Stomach (tissue), 9 donors: ENCODE data around the gene LRRC27. TPM values are rescaled to one million over a fixed set of nuclear protein-coding genes. Genes with fewer than 3 reads are reported as not detected.
A peak's percentile ranks its signal among the peaks of the same experiment; 100 is the strongest.

Source experiments
- DNase-seq, 2 donors: peaks; one replicate each; pipeline versions ENCODE4 v3.0.0 to v3.0.0-alpha.2; 2013 to 2019
- H3K27ac ChIP-seq, 5 donors: fragments of 200-600 bp in 4 of 5; sonication (generic) in 4 of 5; one replicate each; pipeline ENCODE4 v1.5.1; 2013 to 2019; ENCODE audit warnings: mild to moderate bottlenecking in 1 of 5, moderate library complexity in 1 of 5
- H3K27me3 ChIP-seq, 3 donors: fragments of 200-600 bp; sonication (generic); one replicate each; pipeline ENCODE4 v1.5.1; 2017 to 2019; ENCODE audit warnings: mixed run types in 1 of 3
- H3K36me3 ChIP-seq, 4 donors: fragments of 200-600 bp; sonication (generic); 1 replicate in 3 of 4; 2 replicates in 1 of 4; pipeline ENCODE4 v1.5.1; 2016 to 2019
- H3K4me1 ChIP-seq, 4 donors: fragments of 200-600 bp; sonication (generic); one replicate each; pipeline ENCODE4 v1.5.1; 2016 to 2019
- H3K4me3 ChIP-seq, 4 donors: fragments of 200-600 bp; sonication (generic) in 3 of 4; one replicate each; pipeline ENCODE4 v1.5.1; 2016 to 2019; ENCODE audit warnings: mild to moderate bottlenecking in 1 of 4
- H3K9me3 ChIP-seq, 4 donors: fragments of 200-600 bp; sonication (generic); one replicate each; pipeline ENCODE4 v1.5.1; 2016 to 2019
- CTCF ChIP-seq, 7 experiments: fragments of 450-650 bp in 4 of 7; fragments of 200-600 bp in 3 of 7; sonication (generic) in 3 of 7; IDR thresholded peaks; one replicate each; pipeline ENCODE4 v1.5.1; 2016 to 2019; ENCODE audit warnings: antibody characterized with exemption in 7 of 7, control low read depth in 2 of 7, mild to moderate bottlenecking in 1 of 7
- EP300 ChIP-seq: sonication (generic); formaldehyde crosslinking; IDR thresholded peaks from one replicate; pipeline ENCODE4 v1.6.1; 2017; ENCODE audit warnings: antibody characterized with exemption
- POLR2A ChIP-seq, 4 donors: fragments of 450-650 bp; IDR thresholded peaks; one replicate each; pipeline ENCODE4 v1.6.1; 2016; ENCODE audit warnings: antibody characterized with exemption in 4 of 4, control low read depth in 2 of 4, mild to moderate bottlenecking in 1 of 4, moderate library complexity in 1 of 4
- POLR2AphosphoS5 ChIP-seq, 3 donors: sonication (generic); formaldehyde crosslinking; IDR thresholded peaks; one replicate each; pipeline ENCODE4 v1.6.1; 2016; ENCODE audit warnings: antibody characterized with exemption in 3 of 3
- WGBS, 5 donors: extraction: QIAGEN DNeasy Blood & Tissue Kit in 3 of 5; methylation state at CpG; one replicate each; pipeline versions ENCODE4 v1.1.5 to v1.1.7; 2013 to 2018; 5-methylcytosine and 5-hydroxymethylcytosine counted together
- intact Hi-C: fragments of 100-400 bp; cut with DNase I; formaldehyde crosslinking; loops from one replicate; pipeline ENCODE4 v1.15.1; 2023; ENCODE audit warnings: low total_unique reads
- polyA plus RNA-seq, 3 donors: library from polyadenylated mRNA; stranded (reverse); fragments of 200-250 nt; gene quantifications; one replicate each; pipeline ENCODE4 v1.2.3, GENCODE V29; 2013
- total RNA-seq, 5 donors: library from RNA; depleted of rRNA; stranded (reverse); fragments of >200 nt; gene quantifications; one replicate each; pipeline versions ENCODE4 v1.1.0 to v1.2.3, GENCODE V29; 2014 to 2016
- donor health status: healthy with polysubstance abuse.
- donor health status: Bipolar disorder and iron deficiency.
- donor health status: healthy.

Gene LRRC27
- total and polyA plus RNA-seq, 8 donors: 4.2 to 31.3 (median 11.1) TPM

GRCh38 chr10:132359305-132360040, 27.5 kb downstream of the LRRC27 start:
- intact Hi-C loops: no loop called here
- Histone ChIP-seq H3K27me3 (no peaks in the 10 kb centered on the region), H3K4me3 (no peak overlapping the region), H3K27ac (no peak overlapping the region), H3K9me3 (no peaks in the 10 kb centered on the region), H3K4me1 (no peaks in the 10 kb centered on the region), H3K36me3 (peaks cover 0 to 58% (median 43%) of the 10 kb centered on the region in 4 donors)
- DNase-seq: no peak
- WGBS, 5 donors: 61 to 92% (median 82%) methylated on average over 15 to 21 of the region's 21 CpGs
- TF ChIP-seq CTCF (IDR thresholded peaks at IDR 0.05): no peak
- no peak for TF ChIP-seq POLR2A (IDR thresholded peaks at IDR 0.05)
- no peak for TF ChIP-seq EP300

GRCh38 chr10:132360766-132361447, 28.9 kb downstream of the LRRC27 start:
- peaks cover 0 to 60% (median 45%) of the 10 kb centered on the region in 4 donors for H3K36me3 ChIP-seq
- WGBS, 5 donors: 75 to 79% (median 76%) methylated on average over 11 to 22 of the region's 22 CpGs
- H3K27ac ChIP-seq: no peak overlapping the region
- H3K27me3 ChIP-seq: no peaks in the 10 kb centered on the region
- no peak for DNase-seq
- H3K4me3 ChIP-seq: no peak overlapping the region
- no peaks in the 10 kb centered on the region for H3K4me1 ChIP-seq
- intact Hi-C loops: no loop called here
- no peak for TF ChIP-seq POLR2AphosphoS5 (IDR thresholded peaks at IDR 0.05)
- peak in 4 of 7 experiments; percentile 18 to 41 (median 24) for TF ChIP-seq CTCF (IDR thresholded peaks at IDR 0.05)
- TF ChIP-seq EP300: no peak
- no peak for TF ChIP-seq POLR2A (IDR thresholded peaks at IDR 0.05)
- H3K9me3 ChIP-seq: no peaks in the 10 kb centered on the region

DNA sequence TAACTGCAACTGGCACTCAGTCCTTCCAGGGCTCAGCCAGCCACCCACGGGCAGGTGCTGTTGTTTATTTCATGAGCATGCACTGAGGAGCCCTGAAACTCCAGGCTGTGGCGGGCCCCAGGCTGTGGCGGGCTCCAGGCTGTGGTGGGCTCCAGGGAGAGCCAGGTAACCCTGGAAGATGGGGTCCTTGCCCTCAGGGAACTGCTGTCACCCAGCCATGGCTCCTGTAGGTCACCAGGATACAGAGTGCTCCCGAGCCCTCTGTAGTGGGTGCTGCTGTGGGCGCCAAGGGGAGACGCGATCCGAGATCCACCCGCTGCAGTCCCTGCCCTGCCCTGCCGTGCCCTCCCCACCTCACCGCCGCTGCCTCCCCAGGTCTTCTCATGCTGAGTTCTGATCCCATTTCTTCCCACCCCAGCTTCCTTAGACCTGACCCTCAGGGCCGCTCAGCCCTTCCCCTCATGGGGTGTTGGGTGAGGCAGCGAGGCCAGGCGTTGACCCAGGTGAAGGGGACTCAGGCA, 29.6 kb downstream of the LRRC27 start:
- no peak for DNase-seq
- 89 to 98% (median 94%) methylated on average over 13 to 15 of the region's 15 CpGs for WGBS, 5 donors

More for the DNA sequence above, 29.6 kb downstream of the LRRC27 start:
- no peak overlapping the region for H3K4me3 ChIP-seq
- no peak overlapping the region for H3K27ac ChIP-seq
- no peaks in the 10 kb centered on the region for H3K27me3 ChIP-seq
- H3K36me3 ChIP-seq: peaks cover 0 to 63% (median 47%) of the 10 kb centered on the region in 4 donors
- no peaks in the 10 kb centered on the region for H3K4me1 ChIP-seq
- TF ChIP-seq POLR2AphosphoS5 (IDR thresholded peaks at IDR 0.05) (no peak), CTCF (IDR thresholded peaks at IDR 0.05) (no peak), EP300 (no peak), POLR2A (IDR thresholded peaks at IDR 0.05) (no peak)
- intact Hi-C loops: no loop called here
- H3K9me3 ChIP-seq: no peaks in the 10 kb centered on the region
